ENCODE data around the gene NPAS3.

- no peak for TF ChIP-seq CTCF (conservative IDR thresholded peaks at IDR 0.05; ENCODE audit: low read depth, low read length)
- TF ChIP-seq EZH2 (IDR thresholded peaks at IDR 0.05; ENCODE audit: borderline replicate concordance, low read depth, low read length, poor library complexity, severe bottlenecking): no peak
Measured at GRCh38 chr14:33551963-33552362, 613.3 kb downstream of the NPAS3 start.
